Peyer's patch (tissue), 4 donors: ENCODE data around the gene KLHL17.
"Not testable (repeated sequence)": the region's sequence is repeated elsewhere in the genome, so short reads cannot be mapped to it uniquely, and the experiment has no call there.

Experiments
- POLR2A ChIP-seq, 2 donors: fragments of 450-650 bp; IDR thresholded peaks; one replicate each; pipeline ENCODE4 v1.5.1; 2017; ENCODE audit warnings: antibody characterized with exemption in 2 of 2, mild to moderate bottlenecking in 2 of 2, moderate library complexity in 2 of 2
- TF ChIP-seq, protein P1 (sequence below), 6 experiments: fragments of 450-650 bp in 4 of 6; fragments of 200-600 bp in 2 of 6; sonication (generic) in 1 of 6; IDR thresholded peaks; one replicate each; pipeline ENCODE4 v1.5.1; 2017 to 2019; ENCODE audit warnings: antibody characterized with exemption in 6 of 6, mild to moderate bottlenecking in 3 of 6, moderate library complexity in 1 of 6

GRCh38 chr1:1010131-1010530 is 49.7 kb downstream of the KLHL17 start:
- TF ChIP-seq, protein P1, sequence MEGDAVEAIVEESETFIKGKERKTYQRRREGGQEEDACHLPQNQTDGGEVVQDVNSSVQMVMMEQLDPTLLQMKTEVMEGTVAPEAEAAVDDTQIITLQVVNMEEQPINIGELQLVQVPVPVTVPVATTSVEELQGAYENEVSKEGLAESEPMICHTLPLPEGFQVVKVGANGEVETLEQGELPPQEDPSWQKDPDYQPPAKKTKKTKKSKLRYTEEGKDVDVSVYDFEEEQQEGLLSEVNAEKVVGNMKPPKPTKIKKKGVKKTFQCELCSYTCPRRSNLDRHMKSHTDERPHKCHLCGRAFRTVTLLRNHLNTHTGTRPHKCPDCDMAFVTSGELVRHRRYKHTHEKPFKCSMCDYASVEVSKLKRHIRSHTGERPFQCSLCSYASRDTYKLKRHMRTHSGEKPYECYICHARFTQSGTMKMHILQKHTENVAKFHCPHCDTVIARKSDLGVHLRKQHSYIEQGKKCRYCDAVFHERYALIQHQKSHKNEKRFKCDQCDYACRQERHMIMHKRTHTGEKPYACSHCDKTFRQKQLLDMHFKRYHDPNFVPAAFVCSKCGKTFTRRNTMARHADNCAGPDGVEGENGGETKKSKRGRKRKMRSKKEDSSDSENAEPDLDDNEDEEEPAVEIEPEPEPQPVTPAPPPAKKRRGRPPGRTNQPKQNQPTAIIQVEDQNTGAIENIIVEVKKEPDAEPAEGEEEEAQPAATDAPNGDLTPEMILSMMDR (IDR thresholded peaks at IDR 0.05), result not testable (repeated sequence)
- not testable (repeated sequence) for TF ChIP-seq POLR2A (IDR thresholded peaks at IDR 0.05)
